Stimulated activated CD8-positive, alpha-beta memory T cell treated with anti-CD3 and anti-CD28 coated beads, Interleukin-12 subunit alpha, Interleukin-12 subunit beta, amount 100 ng/mL, for 24 hours (primary cell): Measurements from ENCODE around the gene SSX2IP.
"Not testable (repeated sequence)": the region's sequence is repeated elsewhere in the genome, so short reads cannot be mapped to it uniquely, and the experiment has no call there.

Experiments used
- DNase-seq: peaks from one replicate; pipeline ENCODE4 v3.0.0-alpha.2; 2020; ENCODE audit errors: extremely low read depth

SSX2IP gene, protein sequence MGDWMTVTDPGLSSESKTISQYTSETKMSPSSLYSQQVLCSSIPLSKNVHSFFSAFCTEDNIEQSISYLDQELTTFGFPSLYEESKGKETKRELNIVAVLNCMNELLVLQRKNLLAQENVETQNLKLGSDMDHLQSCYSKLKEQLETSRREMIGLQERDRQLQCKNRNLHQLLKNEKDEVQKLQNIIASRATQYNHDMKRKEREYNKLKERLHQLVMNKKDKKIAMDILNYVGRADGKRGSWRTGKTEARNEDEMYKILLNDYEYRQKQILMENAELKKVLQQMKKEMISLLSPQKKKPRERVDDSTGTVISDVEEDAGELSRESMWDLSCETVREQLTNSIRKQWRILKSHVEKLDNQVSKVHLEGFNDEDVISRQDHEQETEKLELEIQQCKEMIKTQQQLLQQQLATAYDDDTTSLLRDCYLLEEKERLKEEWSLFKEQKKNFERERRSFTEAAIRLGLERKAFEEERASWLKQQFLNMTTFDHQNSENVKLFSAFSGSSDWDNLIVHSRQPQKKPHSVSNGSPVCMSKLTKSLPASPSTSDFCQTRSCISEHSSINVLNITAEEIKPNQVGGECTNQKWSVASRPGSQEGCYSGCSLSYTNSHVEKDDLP

DNA sequence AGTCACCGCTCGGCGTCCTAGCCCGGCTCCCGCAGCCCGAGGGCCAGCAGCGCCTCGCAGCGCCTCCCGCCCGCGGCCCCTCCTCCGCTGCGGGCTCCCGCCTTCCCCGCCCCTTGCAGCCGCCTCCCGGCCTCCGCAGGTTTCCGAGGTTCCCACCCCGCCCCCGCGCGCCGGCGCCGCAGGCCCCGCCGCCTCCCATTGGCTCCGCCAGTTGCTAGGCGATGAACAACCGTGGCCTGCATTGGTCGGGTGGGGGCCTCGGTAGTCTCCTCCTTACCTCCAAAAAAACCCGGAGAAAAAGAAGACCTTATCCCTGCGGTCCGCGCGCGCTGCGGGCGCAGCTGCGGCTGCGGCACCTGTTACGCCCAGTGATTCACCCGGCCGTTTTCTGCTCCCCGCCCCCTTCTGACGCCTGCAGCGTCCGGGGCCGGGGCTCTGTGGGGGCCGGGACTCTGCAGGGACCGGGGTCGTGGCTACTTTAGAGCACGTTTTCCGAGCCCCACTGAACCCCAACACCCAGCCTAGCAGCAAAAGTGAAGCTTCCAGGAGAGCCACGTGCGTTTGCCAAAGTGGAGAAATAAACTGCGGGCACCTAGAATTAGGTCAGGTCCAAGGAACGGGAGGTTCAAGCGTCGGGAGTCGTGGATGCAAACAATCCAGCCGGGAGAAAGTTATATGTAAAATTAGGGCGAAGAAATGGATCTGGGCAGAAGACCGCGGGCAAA lies at the start of gene SSX2IP:
SSX2IP (minus strand) TSS at position 65 of the 725 bp plus-strand sequence. CDS start 19,242 bp downstream, outside the sequence.
- peak; percentile 98 for DNase-seq

DNA sequence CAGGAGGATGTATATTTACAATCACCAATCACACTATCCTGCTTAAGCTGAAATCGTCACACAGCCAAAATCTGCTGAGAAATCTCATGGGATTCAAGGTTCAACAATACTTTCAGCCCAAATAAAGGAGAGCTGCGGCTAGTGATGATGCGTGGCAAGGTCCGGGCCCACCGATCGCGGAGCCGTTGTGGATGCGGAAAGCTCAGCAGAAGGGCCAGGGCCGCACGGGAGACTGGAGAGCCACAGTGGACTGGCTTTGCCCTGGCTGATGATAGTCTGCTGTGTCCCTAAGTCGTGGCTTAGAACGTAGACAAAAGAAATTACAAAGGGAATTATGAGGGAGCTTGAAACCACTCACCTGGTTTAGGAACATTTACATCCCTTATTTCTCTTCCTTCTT lies 48.0 kb upstream of the SSX2IP start:
- no peak for DNase-seq

DNA sequence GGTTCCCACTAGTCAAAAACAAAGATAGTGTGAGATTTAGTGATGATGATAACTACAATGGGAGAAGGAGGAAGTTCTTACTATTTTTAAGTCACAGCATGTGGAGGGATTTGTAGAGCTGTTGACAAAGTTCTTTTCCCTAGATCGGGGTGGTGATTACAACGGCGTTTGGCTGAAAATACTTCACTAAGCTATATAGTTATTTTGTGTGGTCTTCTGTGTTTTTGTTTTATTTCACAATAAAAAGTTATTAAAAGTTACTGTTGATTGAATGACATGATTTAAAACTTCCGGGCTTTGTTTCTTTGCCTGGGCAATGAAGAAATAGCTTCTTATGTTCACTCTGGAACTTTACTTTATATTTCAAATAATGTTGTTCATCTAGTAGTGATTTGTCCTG lies 47.3 kb upstream of the SSX2IP start:
- DNase-seq, result no peak

DNA sequence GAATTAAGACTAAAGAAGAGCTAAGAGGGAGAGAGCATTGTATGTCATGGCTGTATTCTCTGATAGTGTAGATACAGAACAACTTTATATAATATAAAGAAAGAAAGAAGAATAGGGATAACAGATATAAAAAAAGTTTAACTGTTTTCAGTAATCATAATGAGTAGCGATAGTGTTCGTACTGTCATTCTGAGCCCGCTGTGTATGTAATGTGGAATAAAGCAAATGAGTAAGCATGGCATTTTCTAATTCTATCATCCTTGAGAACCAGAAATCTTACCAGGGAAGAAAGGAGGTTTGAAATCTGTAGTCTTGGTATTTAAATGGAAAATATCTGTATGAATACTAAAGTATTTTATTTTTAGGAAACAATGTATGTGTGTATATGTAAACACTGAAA lies 46.7 kb upstream of the SSX2IP start:
- no peak for DNase-seq

DNA sequence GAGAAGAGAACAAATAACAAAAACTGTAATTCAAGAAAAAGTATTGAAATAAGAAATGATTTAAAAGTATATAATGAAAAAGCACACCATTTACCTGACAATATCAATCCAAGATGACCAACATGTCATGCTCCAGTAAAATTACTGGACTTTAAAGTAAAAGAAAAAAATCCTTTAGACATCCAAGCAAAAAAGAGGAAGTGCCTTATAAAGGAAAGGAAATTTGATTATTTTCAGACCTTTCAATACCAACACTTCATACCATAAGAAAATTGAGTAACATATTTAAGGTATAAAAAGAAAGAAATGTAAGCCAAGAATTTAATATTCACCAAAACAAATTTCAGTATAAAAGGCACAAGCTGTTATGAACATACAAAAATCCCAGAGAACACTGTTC lies 46.2 kb upstream of the SSX2IP start:
- DNase-seq, result no peak

DNA sequence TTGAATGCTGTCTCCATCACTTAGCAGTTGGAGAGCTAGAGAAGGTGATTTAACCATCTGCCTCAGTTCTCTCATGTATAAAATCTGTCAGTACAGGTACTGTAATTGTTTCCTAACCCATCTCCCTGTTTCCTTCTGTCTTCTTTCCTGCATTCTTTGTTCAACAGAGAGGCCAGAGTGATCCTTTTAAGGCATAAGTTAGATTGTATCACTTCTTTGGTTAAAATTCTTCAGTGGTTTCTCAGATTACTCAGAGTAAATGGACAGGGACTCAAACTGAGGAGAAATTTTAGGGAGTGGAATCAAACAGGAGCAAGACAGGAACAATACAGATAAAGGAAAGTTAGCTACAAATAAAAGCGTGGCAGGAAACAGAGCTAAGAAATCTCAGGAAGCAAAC lies 45.2 kb upstream of the SSX2IP start:
- DNase-seq, result no peak

DNA sequence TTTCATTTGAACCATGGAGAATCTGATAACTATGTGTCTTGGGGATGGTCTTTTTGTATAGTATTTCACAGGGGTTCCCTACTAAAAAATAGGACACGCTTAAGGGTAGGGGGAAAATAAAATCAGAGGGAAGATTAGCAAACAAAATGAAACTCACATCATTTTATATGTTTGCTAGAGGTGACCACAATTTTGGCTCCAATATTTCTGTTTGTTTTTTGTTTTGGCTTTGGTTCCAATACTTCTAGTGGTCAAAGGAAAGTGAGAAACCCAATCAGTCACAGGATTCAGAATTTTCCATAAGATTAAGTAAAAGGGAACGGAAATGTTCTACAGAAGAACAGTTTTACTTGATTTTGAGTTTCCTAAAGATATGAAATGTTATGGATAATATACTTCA lies 42.3 kb upstream of the SSX2IP start:
- no peak for DNase-seq

DNA sequence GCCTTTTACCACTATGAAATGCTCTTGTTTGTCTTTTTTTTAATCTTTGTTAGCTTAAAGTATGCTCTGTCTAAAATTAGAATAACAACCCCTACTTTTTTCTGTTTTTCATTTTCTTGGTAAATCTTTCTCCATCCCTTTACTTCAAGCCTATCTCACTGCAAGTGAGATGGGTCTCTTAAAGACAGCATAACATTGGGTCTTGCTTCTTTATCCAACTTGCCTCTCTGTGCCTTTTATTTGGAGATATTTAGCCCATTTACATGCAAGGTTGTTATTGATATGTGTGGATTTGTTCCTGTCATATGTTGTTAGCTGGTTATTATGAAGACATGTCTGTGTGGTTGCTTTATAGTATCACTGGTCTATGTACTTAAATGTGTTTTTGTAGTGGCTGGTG lies 41.3 kb upstream of the SSX2IP start:
- DNase-seq, result no peak

DNA sequence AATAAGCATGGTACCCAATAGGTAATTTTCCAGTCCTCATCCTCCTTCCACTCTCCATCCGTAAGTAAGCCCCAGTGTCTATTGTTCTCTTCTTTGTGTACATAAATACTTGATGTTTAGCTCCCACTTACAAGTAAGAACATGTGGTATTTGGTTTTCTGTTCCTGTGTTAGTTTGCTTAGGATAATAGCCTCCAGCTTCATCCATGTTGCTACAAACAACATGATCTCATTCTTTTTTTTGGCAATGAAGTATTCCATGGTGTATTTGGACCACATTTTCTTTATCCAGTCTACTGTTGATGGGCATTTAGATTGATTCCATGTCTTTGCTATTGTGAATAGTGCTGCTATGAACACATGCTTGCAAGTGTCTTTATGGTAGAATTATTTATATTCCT lies 37.5 kb upstream of the SSX2IP start:
- not testable (repeated sequence) for DNase-seq

DNA sequence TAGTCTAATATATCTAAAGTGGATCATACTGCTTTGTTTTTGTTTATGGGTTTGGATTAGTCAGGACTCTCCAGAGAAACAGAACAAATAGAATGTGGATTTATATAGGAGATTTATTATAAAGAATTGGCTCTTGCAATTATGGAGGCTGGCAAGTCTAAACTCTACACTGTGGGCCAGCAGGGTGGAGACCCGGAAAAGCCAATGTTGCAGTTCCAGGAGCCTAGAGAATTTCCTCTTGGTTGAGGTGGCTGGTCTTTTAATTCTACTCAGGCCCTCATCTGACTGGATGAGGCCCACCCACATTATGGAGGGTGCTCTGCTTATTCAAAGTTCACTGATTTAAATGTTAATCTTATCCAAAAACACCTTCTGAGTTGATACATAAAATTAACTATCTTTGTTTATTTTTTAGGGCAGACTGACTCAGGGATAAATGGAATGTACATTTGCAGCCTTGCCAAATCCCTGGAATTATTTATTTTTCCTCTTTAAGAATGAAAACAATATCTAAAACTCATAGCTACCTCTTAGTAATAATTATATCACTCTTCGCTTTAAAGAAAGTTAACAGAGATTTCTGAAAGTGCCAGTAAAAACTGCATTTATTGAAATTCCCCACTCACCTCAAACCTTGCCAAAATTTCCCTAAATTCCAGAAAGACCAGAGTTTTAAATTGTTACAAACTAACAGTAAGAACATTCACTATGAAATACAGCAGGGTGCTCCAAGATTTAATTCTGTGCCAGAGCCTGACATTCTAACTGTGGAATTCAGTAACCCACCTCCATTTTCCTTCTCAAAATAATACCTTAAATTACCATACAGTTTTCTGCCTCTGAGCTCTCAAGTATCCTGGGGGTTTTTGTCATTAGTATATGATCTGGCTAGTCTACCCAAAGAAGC lies 36.6 kb upstream of the SSX2IP start:
- no peak for DNase-seq

DNA sequence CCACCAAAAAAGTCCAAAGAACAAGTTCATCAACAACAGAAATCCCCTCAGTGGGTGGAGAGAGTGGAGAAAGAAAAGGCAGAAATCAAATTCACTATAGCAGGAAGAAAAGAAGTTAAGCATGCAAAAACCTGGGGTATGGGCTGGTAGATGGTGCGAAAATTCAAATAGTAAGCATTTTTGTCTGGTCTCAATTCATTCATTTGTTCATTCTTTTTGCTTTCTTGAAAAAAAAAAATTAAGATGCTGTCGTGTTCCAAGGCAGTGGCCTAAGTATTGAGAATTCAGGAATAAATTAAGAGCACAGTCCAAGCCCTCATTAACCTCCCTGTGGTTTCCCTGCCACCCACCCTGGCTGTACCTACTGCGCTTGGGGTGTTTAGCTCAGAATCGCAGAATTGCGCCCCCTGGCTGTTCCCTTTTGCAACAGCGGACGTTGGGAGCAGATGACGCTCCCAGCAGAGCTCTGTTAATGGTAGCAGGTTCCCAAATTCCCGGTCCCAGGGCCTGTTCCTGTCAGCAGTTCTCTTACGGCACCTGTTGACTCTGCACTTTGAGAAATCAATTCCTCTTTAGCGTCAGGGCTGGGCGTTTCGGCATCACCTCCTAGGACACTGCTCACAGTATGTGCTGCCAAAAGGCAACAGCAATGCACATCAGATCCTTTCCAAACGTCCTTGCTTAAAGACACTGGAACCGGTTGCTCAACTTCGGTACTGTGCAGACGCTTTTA lies 34.0 kb upstream of the SSX2IP start:
- DNase-seq, result no peak

DNA sequence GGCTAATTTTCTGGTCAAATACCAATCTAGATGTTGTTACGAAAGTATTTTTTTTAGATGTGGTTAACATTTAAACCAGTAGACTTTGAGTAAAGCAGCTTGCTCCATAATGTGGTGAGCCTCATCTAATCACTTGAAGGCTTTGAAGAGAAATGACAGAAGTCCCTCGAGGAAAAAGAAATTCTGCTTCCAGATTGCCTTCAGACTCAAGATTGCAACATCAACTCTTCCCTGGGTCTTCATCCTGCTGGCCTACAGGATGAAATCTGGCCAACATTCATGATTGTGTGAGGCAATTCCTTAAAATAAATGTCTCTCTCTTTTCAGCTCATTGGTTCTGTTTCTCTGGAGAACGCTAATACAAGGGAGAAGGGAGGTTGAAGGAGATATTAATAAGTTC lies 32.5 kb upstream of the SSX2IP start:
- DNase-seq, result no peak

DNA sequence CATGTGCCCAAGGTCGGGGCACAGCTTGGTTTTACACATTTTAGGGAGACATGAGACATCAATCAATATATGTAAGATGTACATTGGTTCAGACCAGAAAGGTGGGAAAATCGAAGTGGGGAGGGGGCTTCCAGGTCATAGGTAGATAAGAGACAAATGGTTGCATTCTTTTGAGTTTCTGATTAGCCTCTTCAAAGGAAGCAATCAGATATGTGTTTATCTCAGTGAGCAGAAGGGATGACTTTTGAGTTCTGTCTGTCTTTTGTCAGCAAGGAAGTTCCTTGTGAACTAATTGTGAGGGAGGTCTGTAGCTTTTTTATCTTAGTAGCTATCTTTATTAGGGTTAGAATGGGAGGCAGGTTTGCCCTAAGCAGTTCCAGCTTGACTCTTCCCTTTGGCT lies 31.6 kb upstream of the SSX2IP start:
- not testable (repeated sequence) for DNase-seq

DNA sequence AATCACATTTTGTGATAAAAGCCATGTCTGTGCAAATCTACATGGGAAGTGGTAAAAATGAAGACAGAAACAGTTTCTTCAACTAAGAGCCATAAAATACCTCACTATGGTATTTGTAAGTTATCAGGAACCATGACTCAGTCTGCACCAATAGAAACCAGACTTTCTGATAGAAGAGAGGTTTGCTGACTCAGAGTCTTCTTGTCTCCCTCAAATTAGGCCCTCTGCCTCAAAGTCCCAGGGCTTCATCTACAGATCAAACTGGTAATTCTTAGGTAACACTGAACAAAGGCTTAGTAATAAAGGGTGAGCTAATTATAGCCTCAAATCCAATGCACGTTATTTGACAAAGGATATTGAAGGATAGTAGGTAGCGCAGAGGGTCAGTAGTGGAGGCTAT lies 30.9 kb upstream of the SSX2IP start:
- DNase-seq, result no peak

DNA sequence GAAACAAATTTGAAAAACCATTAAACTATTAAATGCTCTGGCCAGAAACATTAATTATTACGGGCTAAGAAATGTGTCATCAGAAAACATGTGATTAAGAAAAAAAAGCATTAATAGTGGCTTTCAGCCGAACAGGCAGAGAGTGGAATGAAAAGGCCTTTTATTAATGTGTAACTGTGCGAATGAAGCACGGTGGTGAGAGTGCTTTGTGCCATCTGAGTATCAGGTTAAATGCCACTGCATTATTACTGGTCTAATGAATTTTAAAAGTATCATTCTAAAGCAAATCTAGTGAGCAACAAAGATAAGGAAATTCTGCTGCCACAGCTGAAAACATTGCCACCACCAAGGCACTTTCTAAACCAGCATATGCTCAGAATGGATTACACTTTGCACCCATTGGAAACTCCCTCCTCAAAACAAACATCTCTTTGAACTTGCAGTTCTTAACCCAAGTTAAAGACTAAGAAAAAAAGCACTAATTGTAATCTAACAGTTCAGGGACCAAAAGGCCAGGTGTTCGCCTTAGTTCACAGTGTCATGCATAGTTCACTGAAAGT lies 30.0 kb upstream of the SSX2IP start:
- DNase-seq, result no peak

DNA sequence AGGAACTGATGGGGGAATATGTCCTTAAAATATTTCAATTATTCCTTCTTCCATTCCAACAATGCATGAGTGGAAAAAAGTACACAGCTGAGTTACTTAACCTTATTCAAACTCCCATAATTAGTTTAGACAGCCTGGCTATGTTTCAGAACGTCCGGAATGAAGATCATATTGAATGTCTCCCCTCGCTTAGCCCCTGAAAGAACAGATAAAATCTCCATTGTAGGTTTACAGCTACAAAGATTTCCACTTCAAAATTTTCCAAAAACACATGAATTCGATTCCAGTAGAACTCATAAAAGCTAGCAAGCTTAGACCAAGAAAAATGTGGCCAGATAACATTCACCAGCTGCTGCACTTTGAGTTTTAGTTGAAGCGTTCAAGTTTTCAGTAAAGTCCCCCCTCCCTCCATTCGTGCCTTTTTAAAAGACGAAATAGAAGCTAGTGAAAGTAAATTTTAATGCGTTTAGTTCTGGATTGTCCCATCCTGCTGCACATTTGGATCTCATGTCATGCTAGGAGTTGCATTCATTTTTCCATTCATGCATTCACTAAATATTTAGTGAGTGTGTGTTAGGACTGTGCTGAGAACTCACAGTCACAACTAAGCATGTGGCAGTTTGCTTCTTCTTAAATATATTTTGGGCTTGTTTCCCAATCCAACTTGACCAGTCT lies 29.4 kb upstream of the SSX2IP start:
- DNase-seq, result no peak

DNA sequence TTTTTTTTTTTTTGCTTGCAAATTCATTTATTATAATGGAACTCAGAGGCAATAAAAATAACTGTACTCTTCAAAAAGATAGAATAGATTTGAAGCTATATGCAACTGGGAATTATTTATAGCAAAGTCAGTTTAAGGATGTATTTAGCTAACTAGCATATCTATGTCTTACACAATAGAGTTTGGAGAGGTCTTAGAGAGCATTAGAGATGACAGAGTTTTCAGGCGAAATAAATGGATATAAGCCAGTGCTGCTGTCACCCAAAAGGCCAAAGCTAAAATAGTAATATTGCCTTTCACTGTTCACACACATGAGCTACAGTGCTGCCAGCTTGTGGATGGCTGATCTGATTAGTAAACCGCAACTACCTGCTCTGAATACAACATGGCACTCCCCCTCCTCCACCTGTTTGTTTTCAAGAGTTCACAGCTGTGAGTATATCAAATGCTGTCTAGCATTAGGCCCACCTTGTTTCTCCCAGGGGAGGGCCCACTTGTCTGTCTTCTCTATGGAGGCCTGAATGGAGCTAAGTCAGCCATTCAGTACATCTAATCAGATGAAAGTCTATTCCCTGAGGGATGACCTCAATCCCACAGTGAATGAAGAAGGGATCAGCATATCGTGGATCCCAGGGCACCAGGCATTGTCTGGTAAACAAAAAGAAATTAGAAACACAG lies 25.2 kb upstream of the SSX2IP start:
- DNase-seq, result no peak

DNA sequence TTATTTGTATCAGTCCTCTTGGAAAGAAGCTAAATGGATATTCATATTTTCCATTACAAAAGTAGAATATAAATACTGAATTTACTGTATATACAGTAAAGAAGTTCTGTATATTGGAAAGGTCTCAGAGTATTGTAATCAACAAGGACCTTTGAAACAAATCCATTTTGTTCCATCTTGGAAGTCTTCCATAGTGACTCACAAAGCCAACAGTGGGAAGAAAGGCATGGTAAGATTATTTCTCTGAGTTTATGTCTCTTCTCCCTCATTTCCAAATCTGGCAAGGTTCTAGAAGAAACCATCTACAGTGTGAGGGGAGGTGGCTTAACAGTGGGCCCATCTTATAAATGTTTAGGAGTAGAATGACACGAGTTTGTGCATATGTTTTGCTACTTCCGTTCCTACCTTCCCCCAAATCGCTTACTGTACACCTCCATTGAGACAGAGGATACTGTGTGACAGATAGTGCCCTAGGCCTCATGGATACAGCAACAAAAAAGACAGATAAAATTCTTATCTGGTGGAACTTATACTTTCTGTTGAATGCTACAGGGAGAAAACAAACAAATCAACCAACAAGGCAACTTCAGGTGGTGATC lies 22.1 kb upstream of the SSX2IP start:
- DNase-seq, result no peak

DNA sequence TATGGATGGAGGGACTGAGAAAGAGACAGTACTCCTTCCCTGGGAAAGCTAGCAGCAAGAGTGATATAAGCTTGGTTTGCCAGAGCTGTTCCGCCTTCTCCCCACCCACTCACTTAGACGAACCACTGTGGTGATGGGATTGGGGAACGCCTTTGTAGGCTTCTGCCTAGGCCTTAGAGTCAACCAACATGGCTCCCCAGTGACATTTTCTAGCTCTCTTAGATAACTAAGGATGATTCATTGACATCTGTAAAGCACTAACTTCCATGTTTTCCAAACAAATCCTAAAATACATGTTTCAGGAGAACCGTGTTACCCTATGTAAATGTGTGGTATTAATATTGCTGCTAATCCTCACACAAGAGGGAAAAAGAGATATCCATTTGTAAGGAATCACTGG lies 21.6 kb upstream of the SSX2IP start:
- no peak for DNase-seq
